Activated B cell treated with CpG ODN at 0.5 μM for 24 hours (primary cell): ENCODE data around the gene POP4. TPM values are rescaled to one million over a fixed set of nuclear protein-coding genes. Genes with fewer than 3 reads are reported as not detected.

Source experiments
- ATAC-seq: fragments of 200-7000 bp; cut with Tn5 transposase; one replicate; pipeline ENCODE4 v1.10.0; 2021; ENCODE audit warnings: low read depth, mild to moderate bottlenecking, moderate library complexity
- CTCF ChIA-PET: fragments of 350-600 bp; sonication (Branson Sonifier 250); formaldehyde crosslinking; loops from one replicate; lab custom pipeline; 2021; ENCODE audit warnings: antibody characterized with exemption; lab: Charles Lee
- POLR2A ChIA-PET: fragments of 350-600 bp; sonication (Branson Sonifier 250); formaldehyde crosslinking; loops from one replicate; lab custom pipeline; 2021; ENCODE audit warnings: antibody characterized with exemption; lab: Charles Lee
- DNase-seq: peaks from one replicate; pipeline ENCODE4 v3.0.0; 2022
- H3K27ac Mint-ChIP-seq: one replicate; pipeline ENCODE4 v1.8.0; 2020; ENCODE audit warnings: mixed read lengths
- H3K27me3 Mint-ChIP-seq: one replicate; pipeline ENCODE4 v1.8.0; 2021; ENCODE audit warnings: mixed read lengths
- H3K36me3 Mint-ChIP-seq: one replicate; pipeline ENCODE4 v1.8.0; 2021; ENCODE audit warnings: low read depth, mixed read lengths
- H3K4me1 Mint-ChIP-seq: one replicate; pipeline ENCODE4 v1.8.0; 2021; ENCODE audit warnings: mixed read lengths
- H3K4me3 Mint-ChIP-seq: one replicate; pipeline ENCODE4 v1.8.0; 2020; ENCODE audit warnings: mild to moderate bottlenecking, mixed read lengths
- H3K9me3 Mint-ChIP-seq: one replicate; pipeline ENCODE4 v1.8.0; 2020; ENCODE audit warnings: mixed read lengths
- CTCF ChIP-seq: fragments of 200-600 bp; IDR thresholded peaks from one replicate; pipeline ENCODE4 v1.8.0; 2022; ENCODE audit warnings: antibody characterized with exemption, mild to moderate bottlenecking
- intact Hi-C: fragments of 100-400 bp; cut with micrococcal nuclease; formaldehyde crosslinking; loops from one replicate; pipeline ENCODE4 v1.15.1; 2024
- total RNA-seq: library from RNA; stranded (reverse); gene quantifications from 2 replicates; pipeline ENCODE4 v1.2.3, GENCODE V29; 2022

The POP4 gene
- total RNA-seq, 1 donor from 2014 or later, result 74.5 TPM

GRCh38 chr19:29562299-29563297 lies 43.5 kb upstream of the POP4 start:
- Mint-ChIP-seq H3K4me3 (no peak overlapping the region), H3K27ac (no peak overlapping the region), H3K36me3 (no peaks in the 10 kb centered on the region), H3K9me3 (peaks cover 8% of the 10 kb centered on the region), H3K4me1 (no peaks in the 10 kb centered on the region), H3K27me3 (no peaks in the 10 kb centered on the region)
- TF ChIP-seq CTCF, result no peak
- DNase-seq (no peak), ATAC-seq (no peak)
- CTCF ChIA-PET, result no interaction called here
- POLR2A ChIA-PET, result no interaction called here
- intact Hi-C loops, result no loop called here

GRCh38 chr19:29563486-29564101 lies 42.5 kb upstream of the POP4 start:
- ATAC-seq, result no peak
- Mint-ChIP-seq H3K36me3 (no peaks in the 10 kb centered on the region), H3K4me1 (no peaks in the 10 kb centered on the region), H3K4me3 (no peak overlapping the region), H3K9me3 (peaks cover 5% of the 10 kb centered on the region), H3K27me3 (no peaks in the 10 kb centered on the region), H3K27ac (no peak overlapping the region)
- intact Hi-C loops, result no loop called here
- ChIA-PET CTCF (no interaction called here), POLR2A (no interaction called here)
- DNase-seq, result no peak
- TF ChIP-seq CTCF, result no peak

- TF ChIP-seq CTCF, result no peak
- DNase-seq (no peak), ATAC-seq (no peak)
- ChIA-PET CTCF (no interaction called here), POLR2A (no interaction called here)
- H3K4me1 Mint-ChIP-seq, result no peaks in the 10 kb centered on the region
- H3K27ac Mint-ChIP-seq, result no peak overlapping the region
- no peak overlapping the region for H3K4me3 Mint-ChIP-seq
- intact Hi-C loops, result no loop called here
- peaks cover 2% of the 10 kb centered on the region for H3K9me3 Mint-ChIP-seq
- no peaks in the 10 kb centered on the region for H3K36me3 Mint-ChIP-seq
- H3K27me3 Mint-ChIP-seq, result no peaks in the 10 kb centered on the region
Measured at GRCh38 chr19:29564574-29565005, 41.5 kb upstream of the POP4 start.

- Mint-ChIP-seq H3K36me3 (no peaks in the 10 kb centered on the region), H3K9me3 (no peaks in the 10 kb centered on the region), H3K27ac (no peak overlapping the region), H3K4me1 (no peaks in the 10 kb centered on the region), H3K4me3 (no peak overlapping the region), H3K27me3 (no peaks in the 10 kb centered on the region)
- no peak for ATAC-seq
- intact Hi-C loops, result no loop called here
- POLR2A ChIA-PET, result no interaction called here
- no peak for TF ChIP-seq CTCF
- CTCF ChIA-PET, result no interaction called here
- no peak for DNase-seq
Measured at GRCh38 chr19:29565171-29565570, 40.9 kb upstream of the POP4 start.

- intact Hi-C loops, result no loop called here
- Mint-ChIP-seq H3K4me3 (no peak overlapping the region), H3K36me3 (no peaks in the 10 kb centered on the region), H3K9me3 (no peaks in the 10 kb centered on the region), H3K27me3 (peaks cover 1% of the 10 kb centered on the region), H3K4me1 (no peaks in the 10 kb centered on the region), H3K27ac (no peak overlapping the region)
- no peak for TF ChIP-seq CTCF
- ChIA-PET CTCF (no interaction called here), POLR2A (no interaction called here)
- DNase-seq (no peak), ATAC-seq (no peak)
Measured at GRCh38 chr19:29566496-29567054, 39.5 kb upstream of the POP4 start.
